Activated B cell treated with CpG ODN at 0.5 μM for 24 hours (primary cell): ENCODE results near the gene CHST13. TPM values are rescaled to one million over a fixed set of nuclear protein-coding genes. Genes with fewer than 3 reads are reported as not detected.

Source experiments
- ATAC-seq: fragments of 200-7000 bp; cut with Tn5 transposase; one replicate; pipeline ENCODE4 v1.10.0; 2021; ENCODE audit warnings: low read depth, mild to moderate bottlenecking, moderate library complexity
- CTCF ChIA-PET: fragments of 350-600 bp; sonication (Branson Sonifier 250); formaldehyde crosslinking; loops from one replicate; lab custom pipeline; 2021; ENCODE audit warnings: antibody characterized with exemption; lab: Charles Lee
- POLR2A ChIA-PET: fragments of 350-600 bp; sonication (Branson Sonifier 250); formaldehyde crosslinking; loops from one replicate; lab custom pipeline; 2021; ENCODE audit warnings: antibody characterized with exemption; lab: Charles Lee
- DNase-seq: peaks from one replicate; pipeline ENCODE4 v3.0.0; 2022
- H3K27ac Mint-ChIP-seq: one replicate; pipeline ENCODE4 v1.8.0; 2020; ENCODE audit warnings: mixed read lengths
- H3K27me3 Mint-ChIP-seq: one replicate; pipeline ENCODE4 v1.8.0; 2021; ENCODE audit warnings: mixed read lengths
- H3K36me3 Mint-ChIP-seq: one replicate; pipeline ENCODE4 v1.8.0; 2021; ENCODE audit warnings: low read depth, mixed read lengths
- H3K4me1 Mint-ChIP-seq: one replicate; pipeline ENCODE4 v1.8.0; 2021; ENCODE audit warnings: mixed read lengths
- H3K4me3 Mint-ChIP-seq: one replicate; pipeline ENCODE4 v1.8.0; 2020; ENCODE audit warnings: mild to moderate bottlenecking, mixed read lengths
- H3K9me3 Mint-ChIP-seq: one replicate; pipeline ENCODE4 v1.8.0; 2020; ENCODE audit warnings: mixed read lengths
- CTCF ChIP-seq: fragments of 200-600 bp; IDR thresholded peaks from one replicate; pipeline ENCODE4 v1.8.0; 2022; ENCODE audit warnings: antibody characterized with exemption, mild to moderate bottlenecking
- intact Hi-C: fragments of 100-400 bp; cut with micrococcal nuclease; formaldehyde crosslinking; loops from one replicate; pipeline ENCODE4 v1.15.1; 2024
- total RNA-seq: library from RNA; stranded (reverse); gene quantifications from 2 replicates; pipeline ENCODE4 v1.2.3, GENCODE V29; 2022

The CHST13 gene
- total RNA-seq, 1 donor from 2014 or later: not detected

GRCh38 chr3:126538966-126539365 lies 15.0 kb downstream of the CHST13 start:
- Mint-ChIP-seq H3K27me3 (no peaks in the 10 kb centered on the region), H3K36me3 (no peaks in the 10 kb centered on the region), H3K4me3 (no peak overlapping the region), H3K27ac (no peak overlapping the region), H3K9me3 (no peaks in the 10 kb centered on the region), H3K4me1 (no peaks in the 10 kb centered on the region)
- CTCF ChIA-PET: no interaction called here
- no peak for TF ChIP-seq CTCF
- POLR2A ChIA-PET: no interaction called here
- no peak for ATAC-seq
- peak; percentile 3 for DNase-seq
- intact Hi-C loops: no loop called here

GRCh38 chr3:126539558-126540250 lies 15.7 kb downstream of the CHST13 start:
- Mint-ChIP-seq H3K36me3 (no peaks in the 10 kb centered on the region), H3K9me3 (no peaks in the 10 kb centered on the region), H3K4me1 (no peaks in the 10 kb centered on the region), H3K27ac (no peak overlapping the region), H3K27me3 (no peaks in the 10 kb centered on the region), H3K4me3 (no peak overlapping the region)
- intact Hi-C loops: no loop called here
- ATAC-seq (no peak), DNase-seq (no peak)
- POLR2A ChIA-PET: no interaction called here
- CTCF ChIA-PET: no interaction called here
- no peak for TF ChIP-seq CTCF

- Mint-ChIP-seq H3K36me3 (no peaks in the 10 kb centered on the region), H3K9me3 (no peaks in the 10 kb centered on the region), H3K27me3 (no peaks in the 10 kb centered on the region), H3K4me3 (no peak overlapping the region), H3K4me1 (no peaks in the 10 kb centered on the region), H3K27ac (no peak overlapping the region)
- ATAC-seq (no peak), DNase-seq (peak; percentile 1)
- no peak for TF ChIP-seq CTCF
- POLR2A ChIA-PET: no interaction called here
- CTCF ChIA-PET: no interaction called here
- intact Hi-C loops: no loop called here
Measured at GRCh38 chr3:126540342-126540849, 16.4 kb downstream of the CHST13 start.

GRCh38 chr3:126540951-126541627 lies 17.1 kb downstream of the CHST13 start:
- no peaks in the 10 kb centered on the region for H3K4me1 Mint-ChIP-seq

More at GRCh38 chr3:126540951-126541627, 17.1 kb downstream of the CHST13 start:
- CTCF ChIA-PET: no interaction called here
- Mint-ChIP-seq H3K4me3 (no peak overlapping the region), H3K36me3 (no peaks in the 10 kb centered on the region), H3K27ac (no peak overlapping the region), H3K27me3 (no peaks in the 10 kb centered on the region), H3K9me3 (no peaks in the 10 kb centered on the region)
- POLR2A ChIA-PET: no interaction called here
- no peak for TF ChIP-seq CTCF
- no peak for ATAC-seq
- no peak for DNase-seq
- intact Hi-C loops: no loop called here
